Measurements from ENCODE around the gene GNG10.

GNG10 gene

GRCh38 chr9:111678293-111678692 is 16.9 kb downstream of the GNG10 start (continued):
- no peak for TF ChIP-seq ZNF18 (tag by site-specific recombination; IDR thresholded peaks at IDR 0.05)
- TF ChIP-seq, protein P1, sequence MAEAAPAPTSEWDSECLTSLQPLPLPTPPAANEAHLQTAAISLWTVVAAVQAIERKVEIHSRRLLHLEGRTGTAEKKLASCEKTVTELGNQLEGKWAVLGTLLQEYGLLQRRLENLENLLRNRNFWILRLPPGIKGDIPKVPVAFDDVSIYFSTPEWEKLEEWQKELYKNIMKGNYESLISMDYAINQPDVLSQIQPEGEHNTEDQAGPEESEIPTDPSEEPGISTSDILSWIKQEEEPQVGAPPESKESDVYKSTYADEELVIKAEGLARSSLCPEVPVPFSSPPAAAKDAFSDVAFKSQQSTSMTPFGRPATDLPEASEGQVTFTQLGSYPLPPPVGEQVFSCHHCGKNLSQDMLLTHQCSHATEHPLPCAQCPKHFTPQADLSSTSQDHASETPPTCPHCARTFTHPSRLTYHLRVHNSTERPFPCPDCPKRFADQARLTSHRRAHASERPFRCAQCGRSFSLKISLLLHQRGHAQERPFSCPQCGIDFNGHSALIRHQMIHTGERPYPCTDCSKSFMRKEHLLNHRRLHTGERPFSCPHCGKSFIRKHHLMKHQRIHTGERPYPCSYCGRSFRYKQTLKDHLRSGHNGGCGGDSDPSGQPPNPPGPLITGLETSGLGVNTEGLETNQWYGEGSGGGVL (tag by site-specific recombination; IDR thresholded peaks at IDR 0.05): no peak

DNA sequence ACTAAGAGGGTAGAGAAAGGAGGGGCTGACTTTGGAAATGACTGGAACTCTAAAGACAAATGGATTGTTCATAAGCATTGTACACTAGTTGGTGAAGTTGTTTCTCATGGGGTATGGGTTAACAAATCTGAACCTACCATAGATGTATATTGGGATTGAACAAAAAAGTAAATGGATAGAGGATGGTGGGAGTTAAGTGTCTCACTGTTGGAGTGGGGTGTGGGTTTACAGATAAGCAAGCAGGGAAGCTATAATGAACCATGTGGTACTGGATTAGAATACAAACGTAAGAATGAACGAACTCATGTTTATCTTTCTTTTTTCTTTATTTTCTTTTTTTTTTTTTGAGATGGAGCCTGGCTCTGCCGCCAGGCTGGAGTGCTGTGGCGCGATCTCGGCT is 17.8 kb downstream of the GNG10 start:
- CTCF ChIA-PET: interaction anchor here (0.8 kb wide), 1 partner anchor 12 kb away, joined by 3 read pairs; no protein-coding TSS in a partner anchor
- Histone ChIP-seq H3K9me3 (ENCODE audit: control insufficient read depth, insufficient read depth, low read depth, low read length) (no peaks in the 10 kb centered on the region), H3K36me3 (ENCODE audit: control insufficient read depth in 2 of 2, insufficient read depth in 1 of 2, low read length in 2 of 2) (peaks cover 5 to 18% of the 10 kb centered on the region in 2 experiments; a peak in 2 of 3 replicates), H3K4me1 (ENCODE audit: control insufficient read depth, insufficient read depth, low read length) (no peaks in the 10 kb centered on the region), H3K4me3 (ENCODE audit: low read depth, low read length) (no peak overlapping the region), H3K27ac (ENCODE audit: extremely low read depth, low read depth, low read length) (no peak overlapping the region)
- no peak for TF ChIP-seq ZNF221 (tag by site-specific recombination; IDR thresholded peaks at IDR 0.05; ENCODE audit: borderline replicate concordance)
- no peak for TF ChIP-seq ZNF214 (tag by site-specific recombination; IDR thresholded peaks at IDR 0.05; ENCODE audit: borderline replicate concordance)
- TF ChIP-seq YY1 (tag by site-specific recombination; IDR thresholded peaks at IDR 0.05): no peak
- TF ChIP-seq GLIS2 (tag by site-specific recombination; IDR thresholded peaks at IDR 0.05): no peak
- TF ChIP-seq ZNF248 (tag by site-specific recombination; IDR thresholded peaks at IDR 0.05): no peak
- TF ChIP-seq ZNF768 (tag by site-specific recombination; IDR thresholded peaks at IDR 0.05): no peak
- no peak for TF ChIP-seq YY2 (tag by site-specific recombination; IDR thresholded peaks at IDR 0.05)
- no peak for TF ChIP-seq ZNF561 (tag by site-specific recombination; IDR thresholded peaks at IDR 0.05; ENCODE audit: borderline replicate concordance)
- TF ChIP-seq ZNF560 (tag by site-specific recombination; IDR thresholded peaks at IDR 0.05; ENCODE audit: borderline replicate concordance): no peak
- no peak for TF ChIP-seq ZNF707 (tag by site-specific recombination; IDR thresholded peaks at IDR 0.05)
- no peak for TF ChIP-seq ZNF404 (tag by site-specific recombination; IDR thresholded peaks at IDR 0.05)
- POLR2A ChIA-PET: interaction anchor here (0.6 to 1.5 kb wide), 2 partner anchors 12 to 68 kb away, joined by 3 to 6 read pairs; no protein-coding TSS in a partner anchor

GRCh38 chr9:111683392-111683791 is 22.0 kb downstream of the GNG10 start:
- CTCF ChIA-PET: no interaction called here
- Histone ChIP-seq H3K9me3 (ENCODE audit: control insufficient read depth, insufficient read depth, low read depth, low read length) (no peaks in the 10 kb centered on the region), H3K4me1 (ENCODE audit: control insufficient read depth, insufficient read depth, low read length) (no peaks in the 10 kb centered on the region)
- TF ChIP-seq KLF16 (tag by site-specific recombination; IDR thresholded peaks at IDR 0.05): no peak
- no peak for TF ChIP-seq ZNF677 (tag by site-specific recombination; IDR thresholded peaks at IDR 0.05)
- TF ChIP-seq ZSCAN30 (tag by site-specific recombination; IDR thresholded peaks at IDR 0.05): no peak
- TF ChIP-seq SP3 (tag by site-specific recombination; IDR thresholded peaks at IDR 0.05): no peak
- TF ChIP-seq, protein P2, sequence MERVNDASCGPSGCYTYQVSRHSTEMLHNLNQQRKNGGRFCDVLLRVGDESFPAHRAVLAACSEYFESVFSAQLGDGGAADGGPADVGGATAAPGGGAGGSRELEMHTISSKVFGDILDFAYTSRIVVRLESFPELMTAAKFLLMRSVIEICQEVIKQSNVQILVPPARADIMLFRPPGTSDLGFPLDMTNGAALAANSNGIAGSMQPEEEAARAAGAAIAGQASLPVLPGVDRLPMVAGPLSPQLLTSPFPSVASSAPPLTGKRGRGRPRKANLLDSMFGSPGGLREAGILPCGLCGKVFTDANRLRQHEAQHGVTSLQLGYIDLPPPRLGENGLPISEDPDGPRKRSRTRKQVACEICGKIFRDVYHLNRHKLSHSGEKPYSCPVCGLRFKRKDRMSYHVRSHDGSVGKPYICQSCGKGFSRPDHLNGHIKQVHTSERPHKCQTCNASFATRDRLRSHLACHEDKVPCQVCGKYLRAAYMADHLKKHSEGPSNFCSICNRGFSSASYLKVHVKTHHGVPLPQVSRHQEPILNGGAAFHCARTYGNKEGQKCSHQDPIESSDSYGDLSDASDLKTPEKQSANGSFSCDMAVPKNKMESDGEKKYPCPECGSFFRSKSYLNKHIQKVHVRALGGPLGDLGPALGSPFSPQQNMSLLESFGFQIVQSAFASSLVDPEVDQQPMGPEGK (tag by site-specific recombination; IDR thresholded peaks at IDR 0.05): no peak
- no peak for TF ChIP-seq PBX3 (CRISPR knock-in tag; IDR thresholded peaks at IDR 0.05)
- TF ChIP-seq, protein P3, sequence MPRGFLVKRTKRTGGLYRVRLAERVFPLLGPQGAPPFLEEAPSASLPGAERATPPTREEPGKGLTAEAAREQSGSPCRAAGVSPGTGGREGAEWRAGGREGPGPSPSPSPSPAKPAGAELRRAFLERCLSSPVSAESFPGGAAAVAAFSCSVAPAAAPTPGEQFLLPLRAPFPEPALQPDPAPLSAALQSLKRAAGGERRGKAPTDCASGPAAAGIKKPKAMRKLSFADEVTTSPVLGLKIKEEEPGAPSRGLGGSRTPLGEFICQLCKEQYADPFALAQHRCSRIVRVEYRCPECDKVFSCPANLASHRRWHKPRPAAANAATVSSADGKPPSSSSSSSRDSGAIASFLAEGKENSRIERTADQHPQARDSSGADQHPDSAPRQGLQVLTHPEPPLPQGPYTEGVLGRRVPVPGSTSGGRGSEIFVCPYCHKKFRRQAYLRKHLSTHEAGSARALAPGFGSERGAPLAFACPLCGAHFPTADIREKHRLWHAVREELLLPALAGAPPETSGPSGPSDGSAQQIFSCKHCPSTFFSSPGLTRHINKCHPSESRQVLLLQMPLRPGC (tag by site-specific recombination; IDR thresholded peaks at IDR 0.05): no peak
- TF ChIP-seq ZNF792 (tag by site-specific recombination; IDR thresholded peaks at IDR 0.05): no peak
- TF ChIP-seq ZNF76 (tag by site-specific recombination; IDR thresholded peaks at IDR 0.05; ENCODE audit: borderline replicate concordance, low read depth): no peak
- TF ChIP-seq ZBTB8A (tag by site-specific recombination; IDR thresholded peaks at IDR 0.05): no peak
- no peak for TF ChIP-seq ZNF623 (tag by site-specific recombination; IDR thresholded peaks at IDR 0.05)
- TF ChIP-seq ZSCAN23 (tag by site-specific recombination; IDR thresholded peaks at IDR 0.05): no peak
- no peak for TF ChIP-seq ZNF624 (tag by site-specific recombination; IDR thresholded peaks at IDR 0.05)
- no peak for TF ChIP-seq SCRT2 (tag by site-specific recombination; IDR thresholded peaks at IDR 0.05)

More at GRCh38 chr9:111683392-111683791, 22.0 kb downstream of the GNG10 start:
- Histone ChIP-seq H3K36me3 (ENCODE audit: control insufficient read depth in 2 of 2, insufficient read depth in 1 of 2, low read length in 2 of 2) (peaks cover 5% of the 10 kb centered on the region in 2 experiments; a peak in 2 of 3 replicates), H3K27ac (ENCODE audit: extremely low read depth, low read depth, low read length) (no peak overlapping the region), H3K4me3 (ENCODE audit: low read depth, low read length) (no peak overlapping the region)
- POLR2A ChIA-PET: interaction anchor here (1.2 kb wide), 1 partner anchor 18 kb away, joined by 5 read pairs; no protein-coding TSS in a partner anchor
